HEK293 (cell line): Measurements from ENCODE around the gene COL17A1.

Experiments
- BCL6B ChIP-seq: fragments of 450-650 bp; formaldehyde crosslinking; IDR thresholded peaks from 2 replicates; pipeline ENCODE4 v1.5.1; 2017; ENCODE audit warnings: missing biosample characterization, missing genetic modification characterization
- HIC1 ChIP-seq: fragments of 450-650 bp; formaldehyde crosslinking; IDR thresholded peaks from 2 replicates; pipeline ENCODE4 v1.5.1; 2016; ENCODE audit warnings: missing biosample characterization, missing genetic modification characterization
- HOXC10 ChIP-seq: sonication (generic); formaldehyde crosslinking; IDR thresholded peaks from 2 replicates; pipeline ENCODE4 v1.8.1; 2023; ENCODE audit warnings: mild to moderate bottlenecking, missing genetic modification reagents
- MZF1 ChIP-seq: fragments of 450-650 bp; formaldehyde crosslinking; IDR thresholded peaks from 2 replicates; pipeline ENCODE4 v1.5.1; 2017; ENCODE audit warnings: missing biosample characterization, missing genetic modification characterization, borderline replicate concordance
- OVOL3 ChIP-seq: fragments of 450-650 bp; formaldehyde crosslinking; IDR thresholded peaks from 2 replicates; pipeline ENCODE4 v1.5.1; 2016; ENCODE audit warnings: missing biosample characterization, missing genetic modification characterization
- PBX3 ChIP-seq: sonication (generic); formaldehyde crosslinking; IDR thresholded peaks from 2 replicates; pipeline ENCODE4 v1.8.1; 2022; ENCODE audit warnings: mild to moderate bottlenecking, moderate library complexity, missing genetic modification reagents
- TSHZ1 ChIP-seq: fragments of 450-650 bp; formaldehyde crosslinking; IDR thresholded peaks from 2 replicates; pipeline ENCODE4 v1.5.1; 2016; ENCODE audit warnings: missing biosample characterization, missing genetic modification characterization, borderline replicate concordance
- ZBTB26 ChIP-seq: fragments of 450-650 bp; formaldehyde crosslinking; optimal IDR thresholded peaks from 2 replicates; pipeline ENCODE3; 2016; ENCODE audit warnings: missing biosample characterization, mild to moderate bottlenecking, missing genetic modification characterization
- ZBTB48 ChIP-seq: fragments of 450-650 bp; formaldehyde crosslinking; IDR thresholded peaks from 2 replicates; pipeline ENCODE4 v1.5.1; 2016; ENCODE audit warnings: missing biosample characterization, missing genetic modification characterization
- ZFP37 ChIP-seq: fragments of 450-650 bp; formaldehyde crosslinking; IDR thresholded peaks from 2 replicates; pipeline ENCODE4 v1.5.1; 2016; ENCODE audit warnings: missing biosample characterization, missing genetic modification characterization
- ZNF112 ChIP-seq: fragments of 450-650 bp; formaldehyde crosslinking; IDR thresholded peaks from 2 replicates; pipeline ENCODE4 v1.5.0; 2017; ENCODE audit warnings: missing biosample characterization, missing genetic modification characterization
- ZNF184 ChIP-seq: fragments of 450-650 bp; IDR thresholded peaks from 2 replicates; pipeline ENCODE4 v1.5.1; 2018; ENCODE audit warnings: missing biosample characterization, mild to moderate bottlenecking, missing genetic modification characterization
- ZNF2 ChIP-seq: fragments of 450-650 bp; formaldehyde crosslinking; IDR thresholded peaks from 2 replicates; pipeline ENCODE4 v1.5.1; 2016; ENCODE audit warnings: missing biosample characterization, missing genetic modification characterization
- ZNF24 ChIP-seq: fragments of 450-650 bp; formaldehyde crosslinking; IDR thresholded peaks from 2 replicates; pipeline ENCODE4 v1.5.1; 2016; ENCODE audit warnings: missing biosample characterization, missing genetic modification characterization
- ZNF26 ChIP-seq: fragments of 450-650 bp; formaldehyde crosslinking; IDR thresholded peaks from 2 replicates; pipeline ENCODE4 v1.5.1; 2016; ENCODE audit warnings: missing biosample characterization, missing genetic modification characterization
- ZNF501 ChIP-seq: fragments of 450-650 bp; formaldehyde crosslinking; IDR thresholded peaks from 2 replicates; pipeline ENCODE4 v1.5.1; 2016; ENCODE audit warnings: missing biosample characterization, missing genetic modification characterization
- ZNF510 ChIP-seq: fragments of 450-650 bp; formaldehyde crosslinking; IDR thresholded peaks from 2 replicates; pipeline ENCODE4 v1.5.1; 2018; ENCODE audit warnings: mild to moderate bottlenecking, missing genetic modification characterization, missing biosample characterization; ENCODE audit not compliant: insufficient replicate concordance
- ZNF555 ChIP-seq: fragments of 450-650 bp; formaldehyde crosslinking; conservative IDR thresholded peaks from 2 replicates; pipeline ENCODE4 v1.5.1; 2017; ENCODE audit warnings: missing biosample characterization, mild to moderate bottlenecking, missing genetic modification characterization, inconsistent platforms
- ZNF626 ChIP-seq: fragments of 450-650 bp; sonication (Bioruptor Pico); formaldehyde crosslinking; IDR thresholded peaks from 2 replicates; pipeline ENCODE4 v1.5.1; 2018; ENCODE audit warnings: missing biosample characterization, missing genetic modification characterization, inconsistent platforms
- ZNF639 ChIP-seq: fragments of 450-650 bp; formaldehyde crosslinking; IDR thresholded peaks from 2 replicates; pipeline ENCODE4 v1.5.1; 2016; ENCODE audit warnings: missing biosample characterization, missing genetic modification characterization
- ZNF692 ChIP-seq: fragments of 450-650 bp; formaldehyde crosslinking; IDR thresholded peaks from 2 replicates; pipeline ENCODE4 v1.5.1; 2016; ENCODE audit warnings: missing biosample characterization, missing genetic modification characterization
- ZXDB ChIP-seq: fragments of 450-650 bp; formaldehyde crosslinking; IDR thresholded peaks from 2 replicates; pipeline ENCODE4 v1.5.1; 2016; ENCODE audit warnings: missing biosample characterization, missing genetic modification characterization

COL17A1 gene

GRCh38 chr10:104122225-104123107 lies 36.8 kb upstream of the COL17A1 start (continued):
- TF ChIP-seq TSHZ1 (tag by site-specific recombination) (no peak), ZBTB26 (tag by site-specific recombination) (no peak), ZNF626 (tag by site-specific recombination) (no peak), ZNF184 (0 out of 2 replicates have a peak, but pooled peaks have one; percentile 31), BCL6B (tag by site-specific recombination) (no peak), ZNF501 (tag by site-specific recombination) (peak; percentile 74; the same call in 1 of the 2 replicates), PBX3 (no peak), ZNF2 (0 out of 2 replicates have a peak, but pooled peaks have one; percentile 15), ZNF555 (tag by site-specific recombination) (no peak), HIC1 (tag by site-specific recombination) (no peak; the same call in 1 of the 2 replicates), ZXDB (tag by site-specific recombination) (peak; percentile 5; the same call in 1 of the 2 replicates), ZNF24 (tag by site-specific recombination) (no peak), ZFP37 (tag by site-specific recombination) (no peak), ZNF639 (peak; percentile 58; the same call in 1 of the 2 replicates), ZNF692 (no peak; the same call in 1 of the 2 replicates), ZNF510 (tag by site-specific recombination) (no peak), ZNF26 (no peak), ZBTB48 (tag by site-specific recombination) (peak; percentile 87), OVOL3 (tag by site-specific recombination) (0 out of 2 replicates have a peak, but pooled peaks have one; percentile 50), ZNF112 (tag by site-specific recombination) (no peak), HOXC10 (CRISPR knock-in tag) (no peak), MZF1 (tag by site-specific recombination) (peak; percentile 88)
